Measurements from ENCODE around the gene ZDHHC14. TPM values are rescaled to one million over a fixed set of nuclear protein-coding genes. Genes with fewer than 3 reads are reported as not detected.

Gene ZDHHC14
- polyA plus RNA-seq, 2 of the 4 experiments (the other 2 are of a cell fraction) = 2.2 to 2.8 TPM

- H3K9me3 ChIP-seq = no peaks in the 10 kb centered on the region
- WGBS (ENCODE audit: missing lambda C conversion rate) = 56% methylated on average over 3 of the region's 3 CpGs
- no peak overlapping the region for H3K27ac ChIP-seq
- H3K4me2 ChIP-seq = no peak overlapping the region
- H3K4me3 ChIP-seq = no peak overlapping the region
- H3K4me1 ChIP-seq = peaks cover 10% of the 10 kb centered on the region
- ATAC-seq = no peak
- no peak for FAIRE-seq
- TF ChIP-seq GATA3 (IDR thresholded peaks at IDR 0.05; ENCODE audit: borderline replicate concordance) (no peak), NPAS2 (CRISPR knock-in tag; IDR thresholded peaks at IDR 0.05; ENCODE audit: borderline replicate concordance) (no peak), JUN (IDR thresholded peaks at IDR 0.05) (no peak), RCOR1 (IDR thresholded peaks at IDR 0.05; ENCODE audit: low read depth, low read length) (no peak), FOXS1 (CRISPR knock-in tag; IDR thresholded peaks at IDR 0.05) (no peak), KDM1A (IDR thresholded peaks at IDR 0.05; ENCODE audit: low read depth) (no peak), HOXB5 (CRISPR knock-in tag; IDR thresholded peaks at IDR 0.05) (no peak), TP53 (CRISPR knock-in tag; IDR thresholded peaks at IDR 0.05) (no peak), PHF8 (IDR thresholded peaks at IDR 0.05; ENCODE audit: borderline replicate concordance, low read depth) (no peak), CHD2 (IDR thresholded peaks at IDR 0.05; ENCODE audit: low read length, partially characterized antibody) (no peak), ZSCAN20 (CRISPR knock-in tag; IDR thresholded peaks at IDR 0.05) (no peak), ZC3H11A (IDR thresholded peaks at IDR 0.05) (no peak), ELK1 (IDR thresholded peaks at IDR 0.05; ENCODE audit: low read depth, low read length) (no peak), HEYL (CRISPR knock-in tag; IDR thresholded peaks at IDR 0.05) (no peak), POLR2AphosphoS2 (conservative IDR thresholded peaks at IDR 0.05; ENCODE audit: low read length) (no peak)
- ChIA-PET CTCF (interaction anchor here (0.5 to 5.5 kb wide), 5 partner anchors 13 to 349 kb away, joined by 3 to 48 read pairs (median 3); no protein-coding TSS in a partner anchor), POLR2A (no interaction called here)
- no peak for DNase-seq (ENCODE audit: low read depth in 1 of 2, low spot score in 1 of 2)
Observed at GRCh38 chr6:157665180-157665579, 284.2 kb downstream of the ZDHHC14 start.

GRCh38 chr6:157666729-157667128 is 285.7 kb downstream of the ZDHHC14 start:
- CTCF ChIA-PET = interaction anchor here (0.5 to 5.5 kb wide), 24 partner anchors 9 to 546 kb away, joined by 3 to 48 read pairs (median 4); partner anchors contain the start of gene TMEM242
- Histone ChIP-seq H3K4me1 (peaks cover 10% of the 10 kb centered on the region), H3K4me3 (no peak overlapping the region), H3K9me3 (no peaks in the 10 kb centered on the region), H3K4me2 (no peak overlapping the region), H3K27ac (no peak overlapping the region)
- DNase-seq (ENCODE audit: low read depth in 1 of 2, low spot score in 1 of 2) (no peak), FAIRE-seq (no peak), ATAC-seq (no peak)
- WGBS (ENCODE audit: missing lambda C conversion rate) = 86% methylated on average over 3 of the region's 3 CpGs
- POLR2A ChIA-PET = no interaction called here
- TF ChIP-seq E2F6 (IDR thresholded peaks at IDR 0.05; ENCODE audit: borderline replicate concordance, low read depth) (no peak), RNF2 (IDR thresholded peaks at IDR 0.05; ENCODE audit: borderline replicate concordance, low read depth) (no peak), ZNF302 (CRISPR knock-in tag; IDR thresholded peaks at IDR 0.05) (no peak), MYC (IDR thresholded peaks at IDR 0.05; ENCODE audit: borderline replicate concordance, low read length) (no peak), NPAS2 (CRISPR knock-in tag; IDR thresholded peaks at IDR 0.05; ENCODE audit: borderline replicate concordance) (no peak), GATA3 (IDR thresholded peaks at IDR 0.05; ENCODE audit: borderline replicate concordance) (no peak), CBX8 (IDR thresholded peaks at IDR 0.05) (no peak), FOSL2 (IDR thresholded peaks at IDR 0.05) (no peak), FOSL2 (CRISPR knock-in tag; IDR thresholded peaks at IDR 0.05) (no peak), TFCP2L1 (CRISPR knock-in tag; IDR thresholded peaks at IDR 0.05) (no peak), REST (IDR thresholded peaks at IDR 0.05) (no peak), SREBF2 (IDR thresholded peaks at IDR 0.05) (no peak), KDM1A (IDR thresholded peaks at IDR 0.05; ENCODE audit: low read depth) (no peak), ZC3H11A (IDR thresholded peaks at IDR 0.05) (no peak), EP300 (IDR thresholded peaks at IDR 0.05) (no peak), POLR2AphosphoS2 (conservative IDR thresholded peaks at IDR 0.05; ENCODE audit: low read length) (no peak), PBX3 (IDR thresholded peaks at IDR 0.05) (no peak), TP53 (CRISPR knock-in tag; IDR thresholded peaks at IDR 0.05) (no peak), BHLHE40 (IDR thresholded peaks at IDR 0.05; ENCODE audit: low read depth, low read length) (no peak), EHMT2 (IDR thresholded peaks at IDR 0.05; ENCODE audit: low read depth) (no peak), CTCF (IDR thresholded peaks at IDR 0.05) (no peak)

Measured in A549 (cell line).